Testis (tissue), 3 donors: Measurements from ENCODE around the gene VPS11. TPM values are rescaled to one million over a fixed set of nuclear protein-coding genes. Genes with fewer than 3 reads are reported as not detected.
"Not testable (repeated sequence)": the region's sequence is repeated elsewhere in the genome, so short reads cannot be mapped to it uniquely, and the experiment has no call there.

Experiments used
- DNase-seq: peaks from one replicate; pipeline ENCODE4 v3.0.0-alpha.2; 2019
- H3K27ac ChIP-seq, 2 donors: fragments of 200-600 bp; sonication (generic); one replicate each; pipeline ENCODE4 v1.5.1; 2019
- H3K27me3 ChIP-seq: fragments of 200-600 bp; sonication (generic); one replicate; pipeline ENCODE4 v1.5.1; 2019
- H3K36me3 ChIP-seq: fragments of 200-600 bp; sonication (generic); one replicate; pipeline ENCODE4 v1.5.1; 2017; ENCODE audit warnings: low read depth; ENCODE audit errors: missing control alignments
- H3K4me1 ChIP-seq: fragments of 200-600 bp; sonication (generic); one replicate; pipeline ENCODE4 v1.5.1; 2019
- H3K4me3 ChIP-seq, 2 donors: fragments of 200-600 bp; sonication (generic); one replicate each; pipeline ENCODE4 v1.5.1; 2017 to 2019
- H3K9me3 ChIP-seq: fragments of 200-600 bp; sonication (generic); one replicate; pipeline ENCODE4 v1.5.1; 2017
- CTCF ChIP-seq, 3 experiments: fragments of 450-650 bp in 2 of 3; fragments of 200-600 bp in 1 of 3; sonication (generic) in 1 of 3; IDR thresholded peaks; one replicate each; pipeline ENCODE4 v1.5.1; 2016 to 2019; ENCODE audit warnings: antibody characterized with exemption in 3 of 3, mild to moderate bottlenecking in 2 of 3, moderate library complexity in 1 of 3
- POLR2A ChIP-seq: fragments of 450-650 bp; IDR thresholded peaks from one replicate; pipeline ENCODE4 v1.6.1; 2017; ENCODE audit warnings: antibody characterized with exemption, mild to moderate bottlenecking, moderate library complexity
- WGBS, 2 donors: methylation state at CpG; one replicate each; pipeline ENCODE4 v1.1.5; 2018; 5-methylcytosine and 5-hydroxymethylcytosine counted together
- intact Hi-C: fragments of 100-400 bp; cut with DNase I; formaldehyde crosslinking; loops from one replicate; pipeline ENCODE4 v1.15.1; 2023; ENCODE audit warnings: low total_unique reads
- polyA plus RNA-seq: library from polyadenylated mRNA; stranded (reverse); fragments of 350-450 nt; fragmentation: Illumina TruSeq; extraction: RNeasy Lipid Tissue Mini Kit (QIAGEN cat#74804); gene quantifications from one replicate; pipeline ENCODE4 v1.2.3, GENCODE V29; 2014; ENCODE audit warnings: low read depth, low replicate concordance; ENCODE audit not compliant: insufficient read depth
- total RNA-seq, 2 donors: library from RNA; depleted of rRNA; stranded (reverse); fragments of >200 nt; gene quantifications; one replicate each; pipeline ENCODE4 v1.2.3, GENCODE V29; 2016

The VPS11 gene
- total and polyA plus RNA-seq, 3 donors from 2014 or later = 50.7 to 60.5 (median 56.7) TPM

- no peak for DNase-seq
- peaks cover 2% of the 10 kb centered on the region for H3K4me1 ChIP-seq
- no peak overlapping the region for H3K4me3 ChIP-seq
- H3K27ac ChIP-seq = no peak overlapping the region
- intact Hi-C loops = no loop called here
- TF ChIP-seq POLR2A (no peak), CTCF (IDR thresholded peaks at IDR 0.05) (no peak)
- no peaks in the 10 kb centered on the region for H3K27me3 ChIP-seq
- H3K36me3 ChIP-seq = no peaks in the 10 kb centered on the region
- H3K9me3 ChIP-seq = no peaks in the 10 kb centered on the region
- 67 to 73% methylated on average over 3 of the region's 3 CpGs for WGBS, 2 donors
These were observed 32.8 kb upstream of the VPS11 start for GRCh38 chr11:119034813-119035212.

GRCh38 chr11:119038884-119039283, 28.7 kb upstream of the VPS11 start:
- 87 to 89% methylated on average over 5 of the region's 5 CpGs for WGBS, 2 donors
- H3K9me3 ChIP-seq = no peaks in the 10 kb centered on the region
- H3K27me3 ChIP-seq = no peaks in the 10 kb centered on the region
- no peak for TF ChIP-seq CTCF (IDR thresholded peaks at IDR 0.05)
- no peaks in the 10 kb centered on the region for H3K36me3 ChIP-seq
- intact Hi-C loops = no loop called here
- no peak overlapping the region for H3K4me3 ChIP-seq
- H3K4me1 ChIP-seq = no peaks in the 10 kb centered on the region
- DNase-seq = no peak
- H3K27ac ChIP-seq = no peak overlapping the region

- 41 to 62% methylated on average over 11 of the region's 11 CpGs for WGBS, 2 donors
- H3K4me1 ChIP-seq, H3K36me3 ChIP-seq, H3K9me3 ChIP-seq, intact Hi-C loops, DNase-seq, H3K4me3 ChIP-seq, H3K27ac ChIP-seq, H3K27me3 ChIP-seq: not testable (repeated sequence)
These were observed 28.1 kb upstream of the VPS11 start for GRCh38 chr11:119039471-119039870.

GRCh38 chr11:119041821-119042514, 25.6 kb upstream of the VPS11 start:
- Histone ChIP-seq H3K9me3 (no peaks in the 10 kb centered on the region), H3K27me3 (no peaks in the 10 kb centered on the region), H3K36me3 (no peaks in the 10 kb centered on the region), H3K4me1 (no peaks in the 10 kb centered on the region), H3K27ac (no peak overlapping the region), H3K4me3 (no peak overlapping the region)
- no peak for DNase-seq
- 90 to 92% methylated on average over 4 of the region's 4 CpGs for WGBS, 2 donors
- no peak for TF ChIP-seq POLR2A
- no peak for TF ChIP-seq CTCF (IDR thresholded peaks at IDR 0.05)
- intact Hi-C loops = no loop called here

GRCh38 chr11:119042927-119043326, 24.7 kb upstream of the VPS11 start:
- no peaks in the 10 kb centered on the region for H3K36me3 ChIP-seq
- H3K4me1 ChIP-seq = no peaks in the 10 kb centered on the region
- no peaks in the 10 kb centered on the region for H3K9me3 ChIP-seq
- intact Hi-C loops = no loop called here
- DNase-seq = no peak
- H3K27ac ChIP-seq = no peak overlapping the region
- no peaks in the 10 kb centered on the region for H3K27me3 ChIP-seq
- TF ChIP-seq POLR2A (no peak), CTCF (IDR thresholded peaks at IDR 0.05) (no peak)
- no peak overlapping the region for H3K4me3 ChIP-seq
- 93 to 95% methylated on average over 9 of the region's 9 CpGs for WGBS, 2 donors
